Endothelial cell (in vitro differentiated cells): ENCODE measurements around the gene EVPLL. TPM values are rescaled to one million over a fixed set of nuclear protein-coding genes. Genes with fewer than 3 reads are reported as not detected.
"Not testable (repeated sequence)": the region's sequence is repeated elsewhere in the genome, so short reads cannot be mapped to it uniquely, and the experiment has no call there.

ENCODE experiments used
- DNase-seq: peaks from one replicate; pipeline ENCODE4 v3.0.0; 2021; ENCODE audit warnings: low spot score
- H3K27ac Mint-ChIP-seq: one replicate; pipeline ENCODE4 v1.8.0; 2021; ENCODE audit warnings: mixed read lengths, inconsistent platforms; ENCODE audit not compliant: unreplicated experiment
- H3K27me3 Mint-ChIP-seq: one replicate; pipeline ENCODE4 v1.8.0; 2021; ENCODE audit warnings: mild to moderate bottlenecking, moderate library complexity, mixed read lengths, inconsistent platforms; ENCODE audit not compliant: unreplicated experiment
- H3K36me3 Mint-ChIP-seq: one replicate; pipeline ENCODE4 v1.8.0; 2021; ENCODE audit warnings: mild to moderate bottlenecking, low read depth, mixed read lengths, inconsistent platforms; ENCODE audit not compliant: unreplicated experiment
- H3K4me1 Mint-ChIP-seq: one replicate; pipeline ENCODE4 v1.8.0; 2021; ENCODE audit warnings: mild to moderate bottlenecking, mixed read lengths, inconsistent platforms; ENCODE audit not compliant: unreplicated experiment
- H3K4me3 Mint-ChIP-seq: one replicate; pipeline ENCODE4 v1.8.0; 2021; ENCODE audit warnings: mild to moderate bottlenecking, mixed read lengths, inconsistent platforms; ENCODE audit not compliant: unreplicated experiment
- H3K9me3 Mint-ChIP-seq: one replicate; pipeline ENCODE4 v1.8.0; 2021; ENCODE audit warnings: mixed read lengths, inconsistent platforms; ENCODE audit not compliant: unreplicated experiment
- CTCF ChIP-seq: fragments of 200-600 bp; sonication (generic); IDR thresholded peaks from one replicate; pipeline ENCODE4 v1.5.0; 2021; ENCODE audit warnings: antibody characterized with exemption; ENCODE audit not compliant: unreplicated experiment
- total RNA-seq: library from RNA; stranded (reverse); fragmentation: NEBNext Ultra II Directional; extraction: Animal tissue kit (Norgen Biotek cat#: 25700); gene quantifications from one replicate; pipeline ENCODE4 v1.2.1, GENCODE V29; 2021; ENCODE audit not compliant: unreplicated experiment

Gene EVPLL
- total RNA-seq, 1 donor from 2014 or later: not detected

GRCh38 chr17:18381953-18382245 lies 4.3 kb downstream of the EVPLL start:
- H3K27me3 Mint-ChIP-seq: peaks cover 8% of the 10 kb centered on the region
- H3K4me3 Mint-ChIP-seq: no peak overlapping the region
- no peaks in the 10 kb centered on the region for H3K4me1 Mint-ChIP-seq
- no peak for DNase-seq
- no peaks in the 10 kb centered on the region for H3K9me3 Mint-ChIP-seq
- H3K36me3 Mint-ChIP-seq: no peaks in the 10 kb centered on the region
- H3K27ac Mint-ChIP-seq: no peak overlapping the region
- TF ChIP-seq CTCF: no peak

GRCh38 chr17:18382441-18383078 lies 5.0 kb downstream of the EVPLL start:
- no peak overlapping the region for H3K27ac Mint-ChIP-seq
- H3K4me1 Mint-ChIP-seq: no peaks in the 10 kb centered on the region
- H3K9me3 Mint-ChIP-seq: no peaks in the 10 kb centered on the region
- no peak for DNase-seq
- no peak overlapping the region for H3K4me3 Mint-ChIP-seq
- H3K27me3 Mint-ChIP-seq: peaks cover 9% of the 10 kb centered on the region
- no peak for TF ChIP-seq CTCF
- H3K36me3 Mint-ChIP-seq: no peaks in the 10 kb centered on the region

- H3K4me3 Mint-ChIP-seq, H3K9me3 Mint-ChIP-seq, H3K27me3 Mint-ChIP-seq, H3K36me3 Mint-ChIP-seq, DNase-seq, H3K27ac Mint-ChIP-seq, H3K4me1 Mint-ChIP-seq: not testable (repeated sequence)
Measured at GRCh38 chr17:18383079-18383481, 5.5 kb downstream of the EVPLL start.

GRCh38 chr17:18384271-18384670 lies 6.7 kb downstream of the EVPLL start:
- not testable (repeated sequence) for H3K27me3 Mint-ChIP-seq, H3K4me3 Mint-ChIP-seq, H3K27ac Mint-ChIP-seq, DNase-seq, H3K9me3 Mint-ChIP-seq, H3K36me3 Mint-ChIP-seq, H3K4me1 Mint-ChIP-seq

- H3K9me3 Mint-ChIP-seq, H3K27me3 Mint-ChIP-seq, H3K4me1 Mint-ChIP-seq, H3K4me3 Mint-ChIP-seq, H3K27ac Mint-ChIP-seq, H3K36me3 Mint-ChIP-seq, DNase-seq: not testable (repeated sequence)
Measured at GRCh38 chr17:18387583-18387982, 10.0 kb downstream of the EVPLL start.

- not testable (repeated sequence) for H3K27ac Mint-ChIP-seq, H3K9me3 Mint-ChIP-seq, H3K4me1 Mint-ChIP-seq, H3K36me3 Mint-ChIP-seq, DNase-seq, H3K27me3 Mint-ChIP-seq, H3K4me3 Mint-ChIP-seq
Measured at GRCh38 chr17:18388266-18388665, 10.7 kb downstream of the EVPLL start.

GRCh38 chr17:18388728-18389127 lies 11.2 kb downstream of the EVPLL start:
- H3K27ac Mint-ChIP-seq, H3K4me3 Mint-ChIP-seq, H3K27me3 Mint-ChIP-seq, H3K4me1 Mint-ChIP-seq, DNase-seq, H3K36me3 Mint-ChIP-seq, H3K9me3 Mint-ChIP-seq: not testable (repeated sequence)

- not testable (repeated sequence) for H3K4me1 Mint-ChIP-seq, H3K36me3 Mint-ChIP-seq, H3K4me3 Mint-ChIP-seq, H3K27me3 Mint-ChIP-seq, H3K9me3 Mint-ChIP-seq, DNase-seq, H3K27ac Mint-ChIP-seq
Measured at GRCh38 chr17:18401872-18402590, 24.5 kb downstream of the EVPLL start.

GRCh38 chr17:18403166-18403565 lies 25.6 kb downstream of the EVPLL start:
- H3K4me1 Mint-ChIP-seq: not testable (repeated sequence)

GRCh38 chr17:18403604-18404003 lies 26.0 kb downstream of the EVPLL start:
- H3K9me3 Mint-ChIP-seq, DNase-seq, H3K27me3 Mint-ChIP-seq, H3K4me3 Mint-ChIP-seq, H3K4me1 Mint-ChIP-seq, H3K27ac Mint-ChIP-seq, H3K36me3 Mint-ChIP-seq: not testable (repeated sequence)

More at GRCh38 chr17:18403166-18403565, 25.6 kb downstream of the EVPLL start:
- H3K27ac Mint-ChIP-seq, H3K9me3 Mint-ChIP-seq, H3K4me3 Mint-ChIP-seq, H3K27me3 Mint-ChIP-seq, H3K36me3 Mint-ChIP-seq, DNase-seq: not testable (repeated sequence)
